Liver (tissue), 9 donors: ENCODE results near the gene PCNT. TPM values are rescaled to one million over a fixed set of nuclear protein-coding genes. Genes with fewer than 3 reads are reported as not detected.

Experiments
- DNase-seq: peaks from one replicate; pipeline ENCODE4 v3.0.0-alpha.2; 2017; ENCODE audit warnings: low spot score
- H3K27ac ChIP-seq, 2 donors: one replicate each; pipeline ENCODE4 v1.7.0; 2013; ENCODE audit warnings: inconsistent platforms in 2 of 2, low read length in 2 of 2, control low read depth in 1 of 2, low read depth in 1 of 2, mild to moderate bottlenecking in 1 of 2
- H3K27me3 ChIP-seq, 4 donors: one replicate each; pipeline versions ENCODE4 v1.6.1 to v1.7.0; 2013; ENCODE audit warnings: low read length in 3 of 4, inconsistent platforms in 1 of 4, mild to moderate bottlenecking in 1 of 4, moderate library complexity in 1 of 4; ENCODE audit not compliant: control insufficient read depth in 4 of 4, insufficient read depth in 4 of 4
- H3K36me3 ChIP-seq, 4 donors: one replicate each; pipeline versions ENCODE4 v1.6.1 to v1.7.0; 2013; ENCODE audit warnings: low read length in 3 of 4, mild to moderate bottlenecking in 3 of 4, low read depth in 1 of 4, moderate library complexity in 1 of 4; ENCODE audit not compliant: control insufficient read depth in 4 of 4, insufficient read depth in 3 of 4
- H3K4me1 ChIP-seq, 4 donors: one replicate each; pipeline versions ENCODE4 v1.6.1 to v1.7.0; 2013; ENCODE audit warnings: low read length in 3 of 4, mild to moderate bottlenecking in 3 of 4, moderate library complexity in 1 of 4; ENCODE audit not compliant: control insufficient read depth in 4 of 4, insufficient read depth in 4 of 4
- H3K4me3 ChIP-seq, 3 donors: one replicate each; pipeline versions ENCODE4 v1.6.1 to v1.7.0; 2013; ENCODE audit warnings: low read length in 3 of 3, control low read depth in 1 of 3, low read depth in 1 of 3, mild to moderate bottlenecking in 1 of 3
- H3K9ac ChIP-seq, 2 donors: one replicate each; pipeline ENCODE4 v1.7.0; 2013; ENCODE audit warnings: low read length in 2 of 2, mild to moderate bottlenecking in 2 of 2, moderate library complexity in 2 of 2, control low read depth in 1 of 2, low read depth in 1 of 2
- H3K9me3 ChIP-seq, 4 donors: one replicate each; pipeline versions ENCODE4 v1.6.1 to v1.7.0; 2013; ENCODE audit warnings: low read length in 3 of 4; ENCODE audit not compliant: control insufficient read depth in 4 of 4
- EGR1 ChIP-seq, 2 donors: IDR thresholded peaks; 2 replicates each; pipeline ENCODE4 v1.6.1; 2016 to 2018; ENCODE audit warnings: antibody characterized with exemption in 2 of 2, low read depth in 2 of 2
- FOXA2 ChIP-seq: IDR thresholded peaks from 2 replicates; pipeline ENCODE4 v1.6.1; 2016; ENCODE audit warnings: antibody characterized with exemption
- GABPA ChIP-seq, 2 donors: IDR thresholded peaks in 1 of 2; conservative IDR thresholded peaks in 1 of 2; 2 replicates each; pipeline ENCODE4 v1.6.1; 2016; ENCODE audit warnings: antibody characterized with exemption in 2 of 2, mild to moderate bottlenecking in 1 of 2, moderate library complexity in 1 of 2
- HNF4G ChIP-seq: IDR thresholded peaks from 2 replicates; pipeline ENCODE4 v1.6.1; 2016; ENCODE audit warnings: antibody characterized with exemption
- JUND ChIP-seq, 2 donors: IDR thresholded peaks; 2 replicates each; pipeline ENCODE4 v1.6.1; 2016; ENCODE audit warnings: antibody characterized with exemption in 2 of 2
- NR2F2 ChIP-seq: IDR thresholded peaks from 2 replicates; pipeline ENCODE4 v1.6.1; 2016; ENCODE audit warnings: antibody characterized with exemption
- RAD21 ChIP-seq, 2 donors: IDR thresholded peaks; 2 replicates each; pipeline ENCODE4 v1.6.1; 2016; ENCODE audit warnings: antibody characterized with exemption in 2 of 2, mild to moderate bottlenecking in 2 of 2
- RXRA ChIP-seq, 2 donors: IDR thresholded peaks; 2 replicates each; pipeline ENCODE4 v1.6.1; 2017 to 2018; ENCODE audit warnings: antibody characterized with exemption in 2 of 2, mild to moderate bottlenecking in 1 of 2
- SP1 ChIP-seq: IDR thresholded peaks from 2 replicates; pipeline ENCODE4 v1.6.1; 2018; ENCODE audit warnings: antibody characterized with exemption, mild to moderate bottlenecking
- TAF1 ChIP-seq: conservative IDR thresholded peaks from 2 replicates; pipeline ENCODE4 v1.6.1; 2016; ENCODE audit warnings: antibody characterized with exemption, mild to moderate bottlenecking
- WGBS: extraction: QIAGEN DNeasy Blood & Tissue Kit; methylation state at CpG from one replicate; pipeline ENCODE4 v1.1.7; 2013; 5-methylcytosine and 5-hydroxymethylcytosine counted together
- polyA plus RNA-seq, 2 donors: library from polyadenylated mRNA; stranded (reverse) in 1 of 2; unstranded in 1 of 2; fragments of 200-250 nt in 1 of 2; fragments of >200 nt in 1 of 2; fragmentation: Nextera tagmentation in 1 of 2; extraction: Ambion mirVana in 1 of 2; gene quantifications; one replicate each; pipeline versions ENCODE4 v1.2.1 to v1.2.3, GENCODE V29; 2013 to 2015
- total RNA-seq, 2 donors: library from RNA; depleted of rRNA; stranded (reverse); fragments of >200 nt; gene quantifications; one replicate each; pipeline ENCODE4 v1.2.3, GENCODE V29; 2014
- TF ChIP-seq, protein P1 (sequence below): IDR thresholded peaks from 2 replicates; pipeline ENCODE4 v1.6.1; 2016; ENCODE audit warnings: antibody characterized with exemption
- TF ChIP-seq, protein P2 (sequence below): IDR thresholded peaks from 2 replicates; pipeline ENCODE4 v1.6.1; 2016; ENCODE audit warnings: antibody characterized with exemption
- TF ChIP-seq, protein P3 (sequence below): IDR thresholded peaks from 2 replicates; pipeline ENCODE4 v1.6.1; 2016; ENCODE audit warnings: antibody characterized with exemption, mild to moderate bottlenecking
- TF ChIP-seq, protein P4 (sequence below): fragments of 150-350 bp; IDR thresholded peaks from 2 replicates; pipeline ENCODE4 v1.5.1; 2017; ENCODE audit warnings: improper control_type of control experiment, low read depth, low read length; ENCODE audit not compliant: missing input control
- donor health status: healthy.
- donor health status: healthy.
- donor health status: healthy.
- donor health status: healthy.
- donor health status: healthy.

PCNT gene
- total and polyA plus RNA-seq, 4 donors: 6.7 to 36.8 (median 15.2) TPM

- H3K36me3 ChIP-seq: peaks cover 16 to 63% (median 21%) of the 10 kb centered on the region in 4 donors
- no peaks in the 10 kb centered on the region for H3K27me3 ChIP-seq
- 95% methylated on average over 19 of the region's 19 CpGs for WGBS
- TF ChIP-seq NR2F2 (no peak), JUND (IDR thresholded peaks at IDR 0.05) (no peak), SP1 (no peak)
- H3K4me1 ChIP-seq: no peaks in the 10 kb centered on the region
- H3K27ac ChIP-seq: no peak overlapping the region
- no peak overlapping the region for H3K9ac ChIP-seq
- H3K9me3 ChIP-seq: no peaks in the 10 kb centered on the region
- DNase-seq: no peak
- H3K4me3 ChIP-seq: no peak overlapping the region
Observed at GRCh38 chr21:46357684-46358425, 33.9 kb downstream of the PCNT start.

DNA sequence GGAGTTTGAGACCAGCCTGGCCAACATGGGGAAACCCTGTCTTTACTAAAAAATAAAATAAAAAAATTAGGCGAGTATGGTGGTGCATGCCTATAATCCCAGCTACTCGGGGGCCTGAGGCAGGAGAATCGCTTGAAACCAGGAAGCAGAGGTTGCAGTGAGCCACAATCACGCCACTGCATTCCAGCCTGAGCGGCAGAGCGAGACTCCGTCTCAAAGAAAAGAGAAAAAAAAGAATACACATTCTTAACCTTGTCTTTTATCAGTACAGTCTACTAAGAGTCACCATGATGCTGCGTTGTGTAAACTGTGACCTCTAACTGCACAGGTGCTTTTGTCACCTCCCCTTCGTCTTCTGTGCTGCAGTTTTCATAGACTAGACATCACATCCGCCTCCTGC is 37.2 kb downstream of the PCNT start:
- Histone ChIP-seq H3K4me1 (no peaks in the 10 kb centered on the region), H3K4me3 (no peak overlapping the region), H3K27me3 (no peaks in the 10 kb centered on the region), H3K9me3 (no peaks in the 10 kb centered on the region), H3K36me3 (peaks cover 14 to 54% (median 26%) of the 10 kb centered on the region in 4 donors), H3K9ac (no peak overlapping the region), H3K27ac (no peak overlapping the region)
- TF ChIP-seq, protein P1, sequence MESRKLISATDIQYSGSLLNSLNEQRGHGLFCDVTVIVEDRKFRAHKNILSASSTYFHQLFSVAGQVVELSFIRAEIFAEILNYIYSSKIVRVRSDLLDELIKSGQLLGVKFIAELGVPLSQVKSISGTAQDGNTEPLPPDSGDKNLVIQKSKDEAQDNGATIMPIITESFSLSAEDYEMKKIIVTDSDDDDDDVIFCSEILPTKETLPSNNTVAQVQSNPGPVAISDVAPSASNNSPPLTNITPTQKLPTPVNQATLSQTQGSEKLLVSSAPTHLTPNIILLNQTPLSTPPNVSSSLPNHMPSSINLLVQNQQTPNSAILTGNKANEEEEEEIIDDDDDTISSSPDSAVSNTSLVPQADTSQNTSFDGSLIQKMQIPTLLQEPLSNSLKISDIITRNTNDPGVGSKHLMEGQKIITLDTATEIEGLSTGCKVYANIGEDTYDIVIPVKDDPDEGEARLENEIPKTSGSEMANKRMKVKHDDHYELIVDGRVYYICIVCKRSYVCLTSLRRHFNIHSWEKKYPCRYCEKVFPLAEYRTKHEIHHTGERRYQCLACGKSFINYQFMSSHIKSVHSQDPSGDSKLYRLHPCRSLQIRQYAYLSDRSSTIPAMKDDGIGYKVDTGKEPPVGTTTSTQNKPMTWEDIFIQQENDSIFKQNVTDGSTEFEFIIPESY: no peak
- no peak for TF ChIP-seq RAD21 (IDR thresholded peaks at IDR 0.05)
- TF ChIP-seq, protein P2, sequence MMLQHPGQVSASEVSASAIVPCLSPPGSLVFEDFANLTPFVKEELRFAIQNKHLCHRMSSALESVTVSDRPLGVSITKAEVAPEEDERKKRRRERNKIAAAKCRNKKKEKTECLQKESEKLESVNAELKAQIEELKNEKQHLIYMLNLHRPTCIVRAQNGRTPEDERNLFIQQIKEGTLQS: no peak
- no peak for TF ChIP-seq HNF4G
- no peak for TF ChIP-seq GABPA (IDR thresholded peaks at IDR 0.05 in 1 of 2, conservative IDR thresholded peaks at IDR 0.05 in 1 of 2)
- no peak for TF ChIP-seq FOXA2
- no peak for TF ChIP-seq NR2F2
- TF ChIP-seq, protein P3, sequence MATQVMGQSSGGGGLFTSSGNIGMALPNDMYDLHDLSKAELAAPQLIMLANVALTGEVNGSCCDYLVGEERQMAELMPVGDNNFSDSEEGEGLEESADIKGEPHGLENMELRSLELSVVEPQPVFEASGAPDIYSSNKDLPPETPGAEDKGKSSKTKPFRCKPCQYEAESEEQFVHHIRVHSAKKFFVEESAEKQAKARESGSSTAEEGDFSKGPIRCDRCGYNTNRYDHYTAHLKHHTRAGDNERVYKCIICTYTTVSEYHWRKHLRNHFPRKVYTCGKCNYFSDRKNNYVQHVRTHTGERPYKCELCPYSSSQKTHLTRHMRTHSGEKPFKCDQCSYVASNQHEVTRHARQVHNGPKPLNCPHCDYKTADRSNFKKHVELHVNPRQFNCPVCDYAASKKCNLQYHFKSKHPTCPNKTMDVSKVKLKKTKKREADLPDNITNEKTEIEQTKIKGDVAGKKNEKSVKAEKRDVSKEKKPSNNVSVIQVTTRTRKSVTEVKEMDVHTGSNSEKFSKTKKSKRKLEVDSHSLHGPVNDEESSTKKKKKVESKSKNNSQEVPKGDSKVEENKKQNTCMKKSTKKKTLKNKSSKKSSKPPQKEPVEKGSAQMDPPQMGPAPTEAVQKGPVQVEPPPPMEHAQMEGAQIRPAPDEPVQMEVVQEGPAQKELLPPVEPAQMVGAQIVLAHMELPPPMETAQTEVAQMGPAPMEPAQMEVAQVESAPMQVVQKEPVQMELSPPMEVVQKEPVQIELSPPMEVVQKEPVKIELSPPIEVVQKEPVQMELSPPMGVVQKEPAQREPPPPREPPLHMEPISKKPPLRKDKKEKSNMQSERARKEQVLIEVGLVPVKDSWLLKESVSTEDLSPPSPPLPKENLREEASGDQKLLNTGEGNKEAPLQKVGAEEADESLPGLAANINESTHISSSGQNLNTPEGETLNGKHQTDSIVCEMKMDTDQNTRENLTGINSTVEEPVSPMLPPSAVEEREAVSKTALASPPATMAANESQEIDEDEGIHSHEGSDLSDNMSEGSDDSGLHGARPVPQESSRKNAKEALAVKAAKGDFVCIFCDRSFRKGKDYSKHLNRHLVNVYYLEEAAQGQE: no peak
- TF ChIP-seq, protein P4, sequence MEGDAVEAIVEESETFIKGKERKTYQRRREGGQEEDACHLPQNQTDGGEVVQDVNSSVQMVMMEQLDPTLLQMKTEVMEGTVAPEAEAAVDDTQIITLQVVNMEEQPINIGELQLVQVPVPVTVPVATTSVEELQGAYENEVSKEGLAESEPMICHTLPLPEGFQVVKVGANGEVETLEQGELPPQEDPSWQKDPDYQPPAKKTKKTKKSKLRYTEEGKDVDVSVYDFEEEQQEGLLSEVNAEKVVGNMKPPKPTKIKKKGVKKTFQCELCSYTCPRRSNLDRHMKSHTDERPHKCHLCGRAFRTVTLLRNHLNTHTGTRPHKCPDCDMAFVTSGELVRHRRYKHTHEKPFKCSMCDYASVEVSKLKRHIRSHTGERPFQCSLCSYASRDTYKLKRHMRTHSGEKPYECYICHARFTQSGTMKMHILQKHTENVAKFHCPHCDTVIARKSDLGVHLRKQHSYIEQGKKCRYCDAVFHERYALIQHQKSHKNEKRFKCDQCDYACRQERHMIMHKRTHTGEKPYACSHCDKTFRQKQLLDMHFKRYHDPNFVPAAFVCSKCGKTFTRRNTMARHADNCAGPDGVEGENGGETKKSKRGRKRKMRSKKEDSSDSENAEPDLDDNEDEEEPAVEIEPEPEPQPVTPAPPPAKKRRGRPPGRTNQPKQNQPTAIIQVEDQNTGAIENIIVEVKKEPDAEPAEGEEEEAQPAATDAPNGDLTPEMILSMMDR: no peak
- TF ChIP-seq TAF1: no peak
- no peak for TF ChIP-seq RXRA (IDR thresholded peaks at IDR 0.05)
- TF ChIP-seq EGR1 (IDR thresholded peaks at IDR 0.05; ENCODE audit: low read depth in 2 of 2): no peak
- DNase-seq: no peak
- WGBS: 99% methylated on average over 10 of the region's 10 CpGs
